H7 (cell line): ENCODE measurements around the gene MAPK11. TPM values are rescaled to one million over a fixed set of nuclear protein-coding genes. Genes with fewer than 3 reads are reported as not detected.

Experiments
- DNase-seq: peaks from one replicate; pipeline ENCODE4 v3.0.0; 2012
- H3K27me3 ChIP-seq: 2 replicates; pipeline ENCODE4 v1.6.0; 2011; ENCODE audit warnings: mild to moderate bottlenecking, low read length; ENCODE audit not compliant: control insufficient read depth, insufficient read depth
- H3K36me3 ChIP-seq: replicated peaks from 2 replicates; pipeline ENCODE4 v1.5.1; 2011; ENCODE audit warnings: low read length; ENCODE audit not compliant: control insufficient read depth, insufficient read depth
- H3K4me3 ChIP-seq: 2 replicates; pipeline ENCODE4 v1.5.1; 2011; ENCODE audit warnings: low read depth, mild to moderate bottlenecking, control low read depth, low read length, moderate library complexity; ENCODE audit not compliant: insufficient read depth
- total RNA-seq: library from RNA; depleted of rRNA; stranded (reverse); fragments of >200 nt; shearing (Covaris generic); gene quantifications from 2 replicates; pipeline ENCODE4 v1.2.3, GENCODE V29; 2014; rRNA removed

The MAPK11 gene
- 1.4 and 2.4 TPM in 2 replicates for total RNA-seq

GRCh38 chr22:50269970-50270665, at the start of gene MAPK11:
Gene MAPK11, minus strand, starts transcription at chr22:50270380. Its CDS starts 88 bp downstream, at chr22:50270292.
- Histone ChIP-seq H3K36me3 (no peaks in the 10 kb centered on the region; the same call in 1 of the 2 replicates), H3K27me3 (peaks cover 53% of the 10 kb centered on the region), H3K4me3 (peak within 1 kb of the TSS; percentile 30)
- peak; percentile 89 for DNase-seq

- DNase-seq = peak; percentile 55
- Histone ChIP-seq H3K27me3 (no peaks in the 10 kb centered on the region), H3K4me3 (no peak overlapping the region), H3K36me3 (no peaks in the 10 kb centered on the region)
These were observed 49.3 kb upstream of the MAPK11 start for GRCh38 chr22:50319503-50319951.

GRCh38 chr22:50318698-50319411, 48.7 kb upstream of the MAPK11 start:
- no peaks in the 10 kb centered on the region for H3K36me3 ChIP-seq
- no peaks in the 10 kb centered on the region for H3K27me3 ChIP-seq
- no peak for DNase-seq
- no peak overlapping the region for H3K4me3 ChIP-seq

- Histone ChIP-seq H3K4me3 (no peak overlapping the region), H3K36me3 (no peaks in the 10 kb centered on the region), H3K27me3 (no peaks in the 10 kb centered on the region)
- peak; percentile 71 for DNase-seq
These were observed 48.1 kb upstream of the MAPK11 start for GRCh38 chr22:50318356-50318697.

GRCh38 chr22:50317674-50318073, 47.5 kb upstream of the MAPK11 start:
- H3K27me3 ChIP-seq = no peaks in the 10 kb centered on the region
- peak; percentile 45 for DNase-seq
- H3K36me3 ChIP-seq = no peaks in the 10 kb centered on the region

GRCh38 chr22:50317178-50317577, 47.0 kb upstream of the MAPK11 start:
- DNase-seq = peak; percentile 63
- no peak overlapping the region for H3K4me3 ChIP-seq
- no peaks in the 10 kb centered on the region for H3K36me3 ChIP-seq
- H3K27me3 ChIP-seq = no peaks in the 10 kb centered on the region

More at GRCh38 chr22:50317674-50318073, 47.5 kb upstream of the MAPK11 start:
- H3K4me3 ChIP-seq = no peak overlapping the region

GRCh38 chr22:50316114-50317065, 46.2 kb upstream of the MAPK11 start:
- no peak overlapping the region for H3K4me3 ChIP-seq
- H3K36me3 ChIP-seq = no peaks in the 10 kb centered on the region
- no peaks in the 10 kb centered on the region for H3K27me3 ChIP-seq
- peak; percentile 60 for DNase-seq

GRCh38 chr22:50315289-50316113, 45.3 kb upstream of the MAPK11 start:
- peak; percentile 43 for DNase-seq

GRCh38 chr22:50314455-50315288, 44.5 kb upstream of the MAPK11 start:
- Histone ChIP-seq H3K4me3 (no peak overlapping the region), H3K36me3 (no peaks in the 10 kb centered on the region), H3K27me3 (no peaks in the 10 kb centered on the region)
- peak; percentile 79 for DNase-seq

More at GRCh38 chr22:50315289-50316113, 45.3 kb upstream of the MAPK11 start:
- Histone ChIP-seq H3K4me3 (no peak overlapping the region), H3K36me3 (no peaks in the 10 kb centered on the region), H3K27me3 (no peaks in the 10 kb centered on the region)

GRCh38 chr22:50314081-50314454, 43.9 kb upstream of the MAPK11 start:
- Histone ChIP-seq H3K27me3 (no peaks in the 10 kb centered on the region), H3K36me3 (no peaks in the 10 kb centered on the region), H3K4me3 (no peak overlapping the region)
- no peak for DNase-seq

- no peak for DNase-seq
- Histone ChIP-seq H3K27me3 (no peaks in the 10 kb centered on the region), H3K36me3 (no peaks in the 10 kb centered on the region), H3K4me3 (no peak overlapping the region)
These were observed 43.4 kb upstream of the MAPK11 start for GRCh38 chr22:50313600-50313999.

GRCh38 chr22:50313021-50313420, 42.8 kb upstream of the MAPK11 start:
- DNase-seq = peak; percentile 39
- Histone ChIP-seq H3K4me3 (no peak overlapping the region), H3K27me3 (no peaks in the 10 kb centered on the region), H3K36me3 (no peaks in the 10 kb centered on the region)

- H3K27me3 ChIP-seq = no peaks in the 10 kb centered on the region
- no peaks in the 10 kb centered on the region for H3K36me3 ChIP-seq
- DNase-seq = no peak
These were observed 42.2 kb upstream of the MAPK11 start for GRCh38 chr22:50312371-50312770.

More at GRCh38 chr22:50312371-50312770, 42.2 kb upstream of the MAPK11 start:
- H3K4me3 ChIP-seq = no peak overlapping the region
